Uterus (tissue), 2 donors: ENCODE results near the gene ZBTB42.

Source experiments
- CTCF ChIP-seq, 4 experiments: fragments of 200-600 bp in 2 of 4; fragments of 450-650 bp in 2 of 4; sonication (generic) in 2 of 4; IDR thresholded peaks; one replicate each; pipeline ENCODE4 v1.5.1; 2016 to 2019; ENCODE audit warnings: antibody characterized with exemption in 4 of 4, mild to moderate bottlenecking in 2 of 4, moderate library complexity in 1 of 4
- POLR2A ChIP-seq, 2 donors: fragments of 450-650 bp; IDR thresholded peaks; one replicate each; pipeline ENCODE4 v1.6.1; 2016; ENCODE audit warnings: antibody characterized with exemption in 2 of 2, mild to moderate bottlenecking in 1 of 2, moderate library complexity in 1 of 2

- no peak for TF ChIP-seq CTCF (IDR thresholded peaks at IDR 0.05)
- TF ChIP-seq POLR2A (IDR thresholded peaks at IDR 0.05) = no peak
Observed at GRCh38 chr14:104798300-104799243, 2.3 kb upstream of the ZBTB42 start.
